ENCODE data around the gene TLX2. TPM values are rescaled to one million over a fixed set of nuclear protein-coding genes. Genes with fewer than 3 reads are reported as not detected.
A peak's percentile ranks its signal among the peaks of the same experiment; 100 is the strongest.
"Not testable (repeated sequence)": the region's sequence is repeated elsewhere in the genome, so short reads cannot be mapped to it uniquely, and the experiment has no call there.

Gene TLX2
- total RNA-seq, 1 experiment from 2014 or later, result 4.2 TPM

- DNase-seq (ENCODE audit: low read depth), result no peak
Measured at GRCh38 chr2:74554820-74555531, 40.7 kb downstream of the TLX2 start.

GRCh38 chr2:74555610-74556103 is 41.4 kb downstream of the TLX2 start:
- DNase-seq (ENCODE audit: low read depth), result no peak

GRCh38 chr2:74556159-74556558 is 41.9 kb downstream of the TLX2 start:
- no peak for DNase-seq (ENCODE audit: low read depth)

GRCh38 chr2:74556831-74557370 is 42.7 kb downstream of the TLX2 start:
- no peak for DNase-seq (ENCODE audit: low read depth)

- DNase-seq (ENCODE audit: low read depth), result no peak
Measured at GRCh38 chr2:74558284-74559230, 44.3 kb downstream of the TLX2 start.

GRCh38 chr2:74559912-74560311 is 45.7 kb downstream of the TLX2 start:
- DNase-seq (ENCODE audit: low read depth), result no peak

- no peak for DNase-seq (ENCODE audit: low read depth)
Measured at GRCh38 chr2:74560591-74560990, 46.3 kb downstream of the TLX2 start.

GRCh38 chr2:74561022-74561421 is 46.8 kb downstream of the TLX2 start:
- DNase-seq (ENCODE audit: low read depth), result not testable (repeated sequence)

GRCh38 chr2:74562126-74562775 is 48.0 kb downstream of the TLX2 start:
- no peak for DNase-seq (ENCODE audit: low read depth)

- no peak for DNase-seq (ENCODE audit: low read depth)
Measured at GRCh38 chr2:74564222-74564621, 50.0 kb downstream of the TLX2 start.

- DNase-seq (ENCODE audit: low read depth), result no peak
Measured at GRCh38 chr2:74566076-74566753, 52.0 kb downstream of the TLX2 start.

GRCh38 chr2:74566754-74567085 is 52.5 kb downstream of the TLX2 start:
- peak; percentile 75 for DNase-seq (ENCODE audit: low read depth)

Other genes with a start within 250 kb of the TLX2 start
- gene SLC4A5, start 171.0 kb upstream of the TLX2 start, total RNA-seq (2014; rRNA removed; shearing (Covaris generic)), result 0.10 TPM in 1 of 2 replicates, not detected in the other
- 88.8 and 93.3 TPM in 2 replicates for gene DCTN1, start 134.1 kb upstream of the TLX2 start, total RNA-seq (2014; rRNA removed; shearing (Covaris generic))
- gene C2orf81, start 92.8 kb upstream of the TLX2 start, total RNA-seq (2014; rRNA removed; shearing (Covaris generic)), result 1.2 and 1.3 TPM in 2 replicates
- 119 and 120 TPM in 2 replicates for gene WDR54, start 92.7 kb upstream of the TLX2 start, total RNA-seq (2014; rRNA removed; shearing (Covaris generic))
- gene RTKN, start 72.5 kb upstream of the TLX2 start, total RNA-seq (2014; rRNA removed; shearing (Covaris generic)), result 15.1 and 17.7 TPM in 2 replicates
- 15.5 and 27.3 TPM in 2 replicates for gene INO80B, start 59.4 kb upstream of the TLX2 start, total RNA-seq (2014; rRNA removed; shearing (Covaris generic))
- gene WBP1, start 56.0 kb upstream of the TLX2 start, total RNA-seq (2014; rRNA removed; shearing (Covaris generic)), result 66.5 and 70.5 TPM in 2 replicates
- gene MOGS, start 49.1 kb upstream of the TLX2 start, total RNA-seq (2014; rRNA removed; shearing (Covaris generic)), result 41.0 and 44.6 TPM in 2 replicates
- 86.4 and 95.5 TPM in 2 replicates for gene MRPL53, start 41.8 kb upstream of the TLX2 start, total RNA-seq (2014; rRNA removed; shearing (Covaris generic))
- 12.3 and 14.3 TPM in 2 replicates for gene CCDC142, start 31.5 kb upstream of the TLX2 start, total RNA-seq (2014; rRNA removed; shearing (Covaris generic))
- gene TTC31, start 31.4 kb upstream of the TLX2 start, total RNA-seq (2014; rRNA removed; shearing (Covaris generic)), result 17.3 and 17.5 TPM in 2 replicates
- 6.7 and 10.6 TPM in 2 replicates for gene LBX2, start 14.8 kb upstream of the TLX2 start, total RNA-seq (2014; rRNA removed; shearing (Covaris generic))
- 42.3 and 44.7 TPM in 2 replicates for gene PCGF1, start 6.8 kb upstream of the TLX2 start, total RNA-seq (2014; rRNA removed; shearing (Covaris generic))
- 0.20 and 0.36 TPM in 2 replicates for gene DQX1, start 11.8 kb downstream of the TLX2 start, total RNA-seq (2014; rRNA removed; shearing (Covaris generic))
- gene AUP1, start 15.3 kb downstream of the TLX2 start, total RNA-seq (2014; rRNA removed; shearing (Covaris generic)), result 132 and 144 TPM in 2 replicates
- gene HTRA2, start 15.5 kb downstream of the TLX2 start, total RNA-seq (2014; rRNA removed; shearing (Covaris generic)), result 70.3 and 71.4 TPM in 2 replicates
- 93.6 and 108 TPM in 2 replicates for gene LOXL3, start 39.5 kb downstream of the TLX2 start, total RNA-seq (2014; rRNA removed; shearing (Covaris generic))
- 1.8 and 3.1 TPM in 2 replicates for gene DOK1, start 40.3 kb downstream of the TLX2 start, total RNA-seq (2014; rRNA removed; shearing (Covaris generic))
- 0.36 TPM in 1 of 2 replicates, not detected in the other for gene M1AP, start 133.9 kb downstream of the TLX2 start, total RNA-seq (2014; rRNA removed; shearing (Covaris generic))
- 6.4 and 7.1 TPM in 2 replicates for gene SEMA4F, start 139.8 kb downstream of the TLX2 start, total RNA-seq (2014; rRNA removed; shearing (Covaris generic))